NCI-H345 (cell line): Measurements from ENCODE around the gene CACNA1B.
"Not testable (repeated sequence)": the region's sequence is repeated elsewhere in the genome, so short reads cannot be mapped to it uniquely, and the experiment has no call there.

Source experiments
- DNase-seq: peaks from one replicate; lab custom pipeline; 2025; lab: John Stamatoyannopoulos, UW

The CACNA1B gene

DNA sequence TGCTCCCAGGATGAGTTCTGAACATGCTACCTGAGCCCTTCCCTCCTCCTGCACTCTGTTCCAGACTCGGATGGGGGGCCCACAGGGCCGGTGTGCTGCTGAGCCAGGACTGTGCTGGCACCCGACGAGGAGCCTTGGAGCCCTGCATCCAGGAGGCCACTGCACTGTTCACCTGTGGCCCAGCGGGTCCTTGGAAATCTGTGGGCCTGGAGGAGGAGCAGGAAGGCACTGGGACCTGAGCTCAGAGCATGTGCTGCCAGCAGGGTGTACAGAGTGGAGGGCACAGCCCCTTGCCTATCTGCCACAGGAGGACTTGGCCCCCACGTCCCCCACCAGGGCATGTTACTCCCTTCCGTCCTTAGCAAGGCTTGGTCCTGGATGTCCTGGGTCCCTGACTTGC lies 265.9 kb downstream of the CACNA1B start:
- DNase-seq: not testable (repeated sequence)

DNA sequence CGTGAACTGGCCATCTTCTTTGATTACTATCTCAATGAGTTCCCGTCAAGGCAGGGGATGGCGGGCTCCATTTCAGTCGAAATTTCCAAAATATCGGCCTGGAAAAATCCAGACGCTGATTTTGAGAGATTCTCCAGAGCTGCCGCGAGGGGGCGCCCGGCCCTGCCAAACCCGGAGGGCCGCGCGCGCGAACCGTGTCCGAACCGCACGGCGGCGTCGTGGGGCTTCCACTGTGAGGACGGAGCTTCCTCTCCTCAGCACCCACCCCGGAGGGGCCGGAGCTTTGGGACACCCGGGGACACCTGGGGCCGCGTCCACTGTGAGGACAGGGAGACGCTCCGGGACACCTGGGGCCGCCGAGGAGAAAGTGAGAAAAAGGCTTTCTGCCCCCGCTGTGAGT lies 270.0 kb downstream of the CACNA1B start:
- peak; percentile 52 for DNase-seq

DNA sequence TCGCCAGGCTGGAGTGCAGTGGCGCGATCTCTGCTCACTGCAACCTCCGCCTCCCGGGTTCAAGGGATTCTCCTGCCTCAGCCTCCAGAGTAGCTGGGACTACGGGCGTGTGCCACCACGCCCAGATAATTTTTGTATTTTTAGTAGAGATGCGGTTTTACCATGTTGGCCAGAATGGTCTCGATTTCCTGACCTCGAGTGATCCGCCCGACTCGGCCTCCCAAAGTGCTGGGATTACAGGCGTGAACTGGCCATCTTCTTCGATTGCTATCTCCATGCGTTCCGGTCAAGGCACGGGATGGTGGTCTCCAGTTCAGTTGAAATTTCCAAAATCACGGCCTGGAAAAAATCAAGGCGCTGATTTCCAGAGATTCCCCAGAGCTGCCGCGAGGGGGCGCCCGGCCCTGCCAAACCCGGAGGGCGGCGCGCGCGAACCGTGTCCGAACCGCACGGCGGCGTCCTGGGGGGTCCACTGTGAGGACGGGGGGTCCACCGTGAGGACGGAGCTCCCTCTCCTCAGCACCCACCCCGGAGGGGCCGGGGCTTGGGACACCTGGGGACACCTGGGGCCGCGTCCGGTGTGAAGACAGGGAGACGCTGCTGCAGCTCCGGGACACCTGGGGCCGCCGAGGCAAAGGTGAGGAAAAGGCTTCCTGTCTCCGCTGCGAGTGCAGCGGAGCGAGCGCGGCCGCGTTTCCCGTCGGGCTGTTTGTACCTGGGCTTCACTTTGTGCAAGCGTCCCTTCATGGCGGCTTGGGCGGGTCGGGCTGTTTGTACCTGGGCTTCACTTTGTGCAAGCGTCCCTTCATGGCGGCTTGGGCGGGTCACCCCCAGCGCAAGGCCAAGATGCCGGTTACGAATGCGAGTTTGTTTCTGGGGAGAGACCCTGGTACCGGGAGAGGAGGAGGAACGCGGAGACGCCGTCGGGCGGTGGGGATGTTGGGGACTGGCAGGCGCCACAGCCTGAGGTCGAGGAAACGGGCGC lies 272.4 kb downstream of the CACNA1B start:
- peak; percentile 23 for DNase-seq

DNA sequence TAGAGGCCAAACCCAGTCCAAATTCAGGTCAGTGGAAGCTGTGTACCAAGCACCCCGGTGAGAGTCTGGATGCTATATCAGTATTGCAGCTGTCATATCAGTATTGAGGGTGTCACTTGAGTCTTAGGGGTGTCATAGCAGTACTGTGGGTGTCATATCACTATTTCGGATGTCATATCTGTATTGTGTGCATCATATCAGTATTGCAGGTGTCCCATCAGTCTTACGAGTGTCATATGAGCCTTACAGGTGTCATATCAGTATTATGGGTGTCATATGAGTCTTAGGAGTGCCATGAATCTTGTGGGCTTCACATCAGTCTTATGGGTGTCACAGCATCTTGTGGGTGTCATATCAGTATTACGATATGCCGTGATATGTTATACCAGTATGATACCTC lies 278.2 kb downstream of the CACNA1B start:
- not testable (repeated sequence) for DNase-seq

DNA sequence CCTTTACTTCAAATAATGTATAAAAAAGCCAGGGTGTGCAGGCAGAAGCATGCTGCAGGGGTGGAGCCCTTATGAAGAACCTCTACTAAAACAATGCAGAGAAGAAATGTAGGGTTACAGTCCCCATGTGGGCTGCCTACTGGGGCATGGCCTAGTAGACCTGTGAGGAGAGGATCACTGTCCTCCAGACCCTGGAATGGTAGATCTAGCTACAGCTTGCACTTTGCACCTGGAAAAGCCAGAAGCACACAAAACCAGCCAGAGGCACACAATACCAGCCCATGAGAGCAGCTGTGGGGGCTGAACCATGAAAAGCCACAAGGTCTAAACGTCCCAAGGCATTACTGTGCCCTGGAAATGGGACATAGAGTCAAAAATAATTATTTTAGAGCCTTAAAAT lies 289.2 kb downstream of the CACNA1B start:
- DNase-seq: not testable (repeated sequence)
